Neural cell (in vitro differentiated cells): ENCODE measurements around the gene PER1. TPM values are rescaled to one million over a fixed set of nuclear protein-coding genes. Genes with fewer than 3 reads are reported as not detected.
"Not testable (repeated sequence)": the region's sequence is repeated elsewhere in the genome, so short reads cannot be mapped to it uniquely, and the experiment has no call there.

Experiments used
- H2AFZ ChIP-seq: fragments of 200-600, 300-800 bp; sonication (generic), shearing (Covaris generic); 2 replicates; pipeline ENCODE4 v1.6.0; 2014; ENCODE audit warnings: low read depth, mild to moderate bottlenecking, antibody characterized with exemption, low read length, moderate library complexity
- H3F3A ChIP-seq: fragments of 200-600 bp; shearing (Covaris generic); 2 replicates; pipeline ENCODE4 v1.6.1; 2016; ENCODE audit warnings: mild to moderate bottlenecking, moderate library complexity, mixed read lengths, antibody characterized with exemption, low read length; ENCODE audit not compliant: insufficient read depth, poor library complexity, severe bottlenecking
- H3K27ac ChIP-seq: fragments of 200-600, 300-800 bp; sonication (generic), shearing (Covaris generic); 2 replicates; pipeline ENCODE4 v1.5.1; 2014; ENCODE audit warnings: mild to moderate bottlenecking, low read length, moderate library complexity
- H3K27me3 ChIP-seq: fragments of 300-800, 200-600 bp; sonication (generic), shearing (Covaris generic); 2 replicates; pipeline ENCODE4 v1.6.0; 2014; ENCODE audit warnings: mild to moderate bottlenecking, low read depth, low read length, moderate library complexity; ENCODE audit not compliant: insufficient read depth
- H3K36me3 ChIP-seq: fragments of 300-800, 200-600 bp; sonication (generic), shearing (Covaris generic); 2 replicates; pipeline ENCODE4 v1.5.1; 2014; ENCODE audit warnings: mild to moderate bottlenecking, antibody characterized with exemption, low read length, moderate library complexity; ENCODE audit not compliant: insufficient read depth
- H3K4me2 ChIP-seq: fragments of 300-800, 200-600 bp; sonication (generic), shearing (Covaris generic); 2 replicates; pipeline ENCODE4 v1.6.0; 2014; ENCODE audit warnings: mild to moderate bottlenecking, low read length
- H3K4me3 ChIP-seq: fragments of 300-800, 200-600 bp; sonication (generic), shearing (Covaris generic); 2 replicates; pipeline ENCODE4 v1.5.1; 2014; ENCODE audit warnings: mild to moderate bottlenecking, low read length, moderate library complexity
- H3K79me2 ChIP-seq: fragments of 200-600 bp; shearing (Covaris generic); replicated peaks from 2 replicates; pipeline ENCODE4 v1.6.0; 2014; ENCODE audit warnings: mild to moderate bottlenecking, low read length, moderate library complexity; ENCODE audit not compliant: insufficient read depth
- H3K9ac ChIP-seq: fragments of 300-800, 200-600 bp; sonication (generic), shearing (Covaris generic); 2 replicates; pipeline ENCODE4 v1.6.1; 2016; ENCODE audit warnings: mild to moderate bottlenecking, low read length, mixed read lengths
- H3K9me2 ChIP-seq: fragments of 200-600 bp; shearing (Covaris generic); 2 replicates; pipeline ENCODE4 v1.6.1; 2016; ENCODE audit warnings: mild to moderate bottlenecking, low read length, mixed read lengths; ENCODE audit not compliant: insufficient read depth
- H3K9me3 ChIP-seq: fragments of 200-600, 300-800 bp; sonication (generic), shearing (Covaris generic); 2 replicates; pipeline ENCODE4 v1.6.1; 2016; ENCODE audit warnings: mild to moderate bottlenecking, mixed run types, low read length, moderate library complexity, mixed read lengths
- H4K20me1 ChIP-seq: fragments of 200-600 bp; shearing (Covaris generic); 2 replicates; pipeline ENCODE4 v1.6.1; 2016; ENCODE audit warnings: mild to moderate bottlenecking, mixed run types; ENCODE audit not compliant: insufficient read depth
- CTCF ChIP-seq: fragments of 450-650 bp; IDR thresholded peaks from 2 replicates; pipeline ENCODE4 v1.5.1; 2014; ENCODE audit warnings: antibody characterized with exemption, mild to moderate bottlenecking, moderate library complexity; ENCODE audit not compliant: poor library complexity, severe bottlenecking
- EP300 ChIP-seq: fragments of 450-650 bp; conservative IDR thresholded peaks from 2 replicates; pipeline ENCODE4 v1.6.1; 2014; ENCODE audit warnings: antibody characterized with exemption, mild to moderate bottlenecking, moderate library complexity; ENCODE audit not compliant: poor library complexity, severe bottlenecking
- EZH2 ChIP-seq: fragments of 200-600, 300-800 bp; shearing (Covaris generic), sonication (generic); IDR thresholded peaks from 2 replicates; pipeline ENCODE4 v1.6.1; 2014; ENCODE audit warnings: antibody characterized with exemption, low read length, borderline replicate concordance, mild to moderate bottlenecking; ENCODE audit not compliant: insufficient read depth, poor library complexity, severe bottlenecking
- MXI1 ChIP-seq: fragments of 450-650 bp; conservative IDR thresholded peaks from 2 replicates; pipeline ENCODE4 v1.6.1; 2014; ENCODE audit warnings: antibody characterized with exemption, mild to moderate bottlenecking; ENCODE audit not compliant: poor library complexity, severe bottlenecking
- POLR2AphosphoS5 ChIP-seq: IDR thresholded peaks from 2 replicates; pipeline ENCODE4 v1.6.1; 2012
- RAD21 ChIP-seq: fragments of 450-650 bp; conservative IDR thresholded peaks from 2 replicates; pipeline ENCODE4 v1.6.1; 2014; ENCODE audit warnings: antibody characterized with exemption, mild to moderate bottlenecking, moderate library complexity
- REST ChIP-seq: IDR thresholded peaks from 2 replicates; pipeline ENCODE4 v1.6.1; 2012; ENCODE audit warnings: borderline replicate concordance
- SMC3 ChIP-seq: fragments of 450-650 bp; conservative IDR thresholded peaks from 2 replicates; pipeline ENCODE4 v1.6.1; 2014; ENCODE audit warnings: antibody characterized with exemption, mild to moderate bottlenecking, moderate library complexity; ENCODE audit not compliant: poor library complexity
- TAF1 ChIP-seq: IDR thresholded peaks from 2 replicates; pipeline ENCODE4 v1.6.1; 2012; ENCODE audit warnings: low read depth
- polyA plus RNA-seq: library from polyadenylated mRNA; depleted of rRNA; stranded (reverse); fragments of >200 nt; gene quantifications from 2 replicates; pipeline ENCODE4 v1.2.3, GENCODE V29; 2014

PER1 gene
- polyA plus RNA-seq, 1 donor from 2014 or later = 1.9 TPM

GRCh38 chr17:8108972-8109660, 43.1 kb downstream of the PER1 start:
- H3K9me2 ChIP-seq = no peaks in the 10 kb centered on the region
- no peak overlapping the region for H3K27ac ChIP-seq
- H3K9me3 ChIP-seq = no peaks in the 10 kb centered on the region
- no peaks in the 10 kb centered on the region for H3F3A ChIP-seq
- H3K79me2 ChIP-seq = no peaks in the 10 kb centered on the region
- no peaks in the 10 kb centered on the region for H3K36me3 ChIP-seq
- TF ChIP-seq MXI1 (no peak), EP300 (no peak), SMC3 (no peak), POLR2AphosphoS5 (no peak), TAF1 (no peak), EZH2 (no peak), REST (no peak), CTCF (no peak), RAD21 (no peak)
- H3K9ac ChIP-seq = no peak overlapping the region
- no peak overlapping the region for H3K4me2 ChIP-seq
- peaks cover 53% of the 10 kb centered on the region for H3K27me3 ChIP-seq
- H2AFZ ChIP-seq = no peak overlapping the region
- no peaks in the 10 kb centered on the region for H4K20me1 ChIP-seq
- H3K4me3 ChIP-seq = no peak overlapping the region

GRCh38 chr17:8106980-8107379, 45.2 kb downstream of the PER1 start:
- not testable (repeated sequence) for H4K20me1 ChIP-seq, H3K9me3 ChIP-seq, H3K79me2 ChIP-seq, H3K4me2 ChIP-seq, H3K9ac ChIP-seq, H3K9me2 ChIP-seq, H3K27ac ChIP-seq, H3F3A ChIP-seq, H2AFZ ChIP-seq, H3K4me3 ChIP-seq, H3K36me3 ChIP-seq
- H3K27me3 ChIP-seq = peaks cover 38% of the 10 kb centered on the region

- Histone ChIP-seq H3K9me2 (no peaks in the 10 kb centered on the region), H3K9me3 (no peaks in the 10 kb centered on the region), H3F3A (no peaks in the 10 kb centered on the region), H3K79me2 (no peaks in the 10 kb centered on the region), H3K4me3 (no peak overlapping the region), H3K27ac (no peak overlapping the region), H3K27me3 (peaks cover 28% of the 10 kb centered on the region), H3K4me2 (no peak overlapping the region), H3K9ac (no peak overlapping the region), H2AFZ (no peak overlapping the region), H3K36me3 (no peaks in the 10 kb centered on the region), H4K20me1 (no peaks in the 10 kb centered on the region)
- no peak for TF ChIP-seq MXI1
- TF ChIP-seq REST = no peak
- no peak for TF ChIP-seq SMC3
- no peak for TF ChIP-seq RAD21
- TF ChIP-seq POLR2AphosphoS5 = no peak
- TF ChIP-seq TAF1 = no peak
- no peak for TF ChIP-seq EP300
- no peak for TF ChIP-seq CTCF
- no peak for TF ChIP-seq EZH2
These were observed 46.2 kb downstream of the PER1 start for GRCh38 chr17:8105957-8106398.
